NCI-H510A (cell line): ENCODE measurements around the gene LAMA5.

Experiments
- DNase-seq: peaks from one replicate; lab custom pipeline; 2025; lab: John Stamatoyannopoulos, UW

LAMA5 gene

DNA sequence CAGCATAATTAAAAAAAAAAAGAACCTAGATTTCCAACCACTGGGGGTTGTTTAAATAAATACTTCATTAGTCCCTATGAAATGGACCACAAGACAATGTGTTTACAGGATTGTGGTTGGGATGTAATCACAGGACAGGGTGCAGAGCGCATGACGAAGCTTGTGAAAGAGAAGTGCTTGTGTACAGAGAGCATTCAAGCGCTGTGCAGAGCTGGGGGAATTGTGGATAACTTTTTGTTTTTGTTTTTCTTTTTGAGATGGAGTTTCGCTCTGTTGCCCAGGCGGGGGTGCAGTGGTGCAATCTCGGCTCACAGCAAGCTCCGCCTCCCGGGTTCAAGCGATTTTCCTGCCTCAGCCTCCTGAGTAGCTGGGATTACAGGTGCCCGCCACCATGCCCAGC lies 22.3 kb downstream of the LAMA5 start:
- DNase-seq = no peak

DNA sequence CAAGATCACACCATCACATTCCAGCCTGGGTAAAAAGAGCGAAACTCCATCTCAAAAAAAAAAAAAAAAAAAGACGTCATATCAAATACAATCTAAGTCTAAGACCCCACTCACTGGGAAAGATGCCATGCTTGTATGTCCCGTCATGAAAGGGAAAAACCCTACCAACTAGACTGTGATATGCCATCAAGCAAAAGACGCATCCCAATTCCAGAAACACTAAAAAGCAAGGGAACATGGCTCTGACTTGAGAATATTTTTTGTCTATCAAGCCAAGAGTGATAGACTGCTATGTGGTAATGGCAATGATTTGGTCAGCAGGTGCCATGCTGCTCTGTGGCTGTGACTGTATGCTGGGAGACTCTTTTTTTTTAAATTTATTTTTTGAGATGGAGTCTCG lies 23.0 kb downstream of the LAMA5 start:
- DNase-seq = no peak

DNA sequence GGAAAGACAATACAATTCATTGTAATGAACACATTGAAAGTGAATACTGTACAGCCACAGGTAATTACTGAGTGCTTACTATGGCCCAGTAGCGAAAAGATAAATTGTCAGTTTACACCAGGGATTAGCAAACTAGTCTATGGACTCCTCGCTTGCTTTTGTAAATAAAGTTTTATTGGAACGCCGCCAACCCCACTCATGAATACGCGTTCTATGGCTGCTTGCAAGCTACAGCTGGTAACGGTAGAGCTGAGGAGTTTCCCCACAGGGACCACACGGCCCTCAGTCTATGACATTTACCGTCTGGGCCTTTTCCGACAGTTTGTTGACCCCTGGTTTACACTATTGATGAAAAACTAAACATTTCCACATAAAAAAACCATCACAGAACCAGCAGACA lies 24.2 kb downstream of the LAMA5 start:
- DNase-seq = peak; percentile 15

DNA sequence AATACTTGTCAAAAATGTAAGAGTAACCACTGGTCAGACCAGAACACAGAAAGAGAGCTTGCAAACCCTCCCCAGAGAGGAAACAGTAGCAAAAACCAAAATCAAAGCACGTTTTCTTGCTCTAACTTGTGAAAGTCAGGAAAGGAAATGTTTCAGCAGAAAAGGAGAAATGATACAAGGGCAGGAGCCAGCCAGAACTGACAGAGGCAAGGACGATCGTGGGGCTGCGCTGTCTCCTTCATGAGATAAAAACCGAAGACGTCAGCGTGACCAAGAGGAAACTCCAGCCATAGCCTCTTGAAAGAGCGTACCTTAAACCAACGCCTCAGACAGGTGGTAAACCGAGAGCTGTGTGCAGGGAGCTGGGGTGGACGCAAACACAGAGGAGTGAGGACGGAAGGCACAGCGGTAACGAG lies 27.5 kb downstream of the LAMA5 start:
- no peak for DNase-seq

DNA sequence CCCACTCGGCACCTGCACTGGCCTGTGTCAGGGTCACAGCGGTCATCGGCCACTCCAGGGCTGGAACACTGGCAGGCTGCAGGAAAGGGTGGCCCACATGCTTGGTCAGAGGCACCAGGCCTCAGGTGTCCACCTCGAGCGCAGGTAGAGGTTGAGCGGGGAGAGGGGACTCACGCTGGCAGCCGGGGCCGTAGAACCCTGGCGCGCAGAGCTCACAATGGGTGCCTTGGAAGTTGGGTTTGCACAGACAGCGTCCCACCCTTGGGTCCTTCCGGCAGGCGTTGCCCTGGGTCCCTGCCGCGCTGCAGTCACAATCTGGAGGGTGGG lies 28.9 kb downstream of the LAMA5 start:
- DNase-seq = no peak

DNA sequence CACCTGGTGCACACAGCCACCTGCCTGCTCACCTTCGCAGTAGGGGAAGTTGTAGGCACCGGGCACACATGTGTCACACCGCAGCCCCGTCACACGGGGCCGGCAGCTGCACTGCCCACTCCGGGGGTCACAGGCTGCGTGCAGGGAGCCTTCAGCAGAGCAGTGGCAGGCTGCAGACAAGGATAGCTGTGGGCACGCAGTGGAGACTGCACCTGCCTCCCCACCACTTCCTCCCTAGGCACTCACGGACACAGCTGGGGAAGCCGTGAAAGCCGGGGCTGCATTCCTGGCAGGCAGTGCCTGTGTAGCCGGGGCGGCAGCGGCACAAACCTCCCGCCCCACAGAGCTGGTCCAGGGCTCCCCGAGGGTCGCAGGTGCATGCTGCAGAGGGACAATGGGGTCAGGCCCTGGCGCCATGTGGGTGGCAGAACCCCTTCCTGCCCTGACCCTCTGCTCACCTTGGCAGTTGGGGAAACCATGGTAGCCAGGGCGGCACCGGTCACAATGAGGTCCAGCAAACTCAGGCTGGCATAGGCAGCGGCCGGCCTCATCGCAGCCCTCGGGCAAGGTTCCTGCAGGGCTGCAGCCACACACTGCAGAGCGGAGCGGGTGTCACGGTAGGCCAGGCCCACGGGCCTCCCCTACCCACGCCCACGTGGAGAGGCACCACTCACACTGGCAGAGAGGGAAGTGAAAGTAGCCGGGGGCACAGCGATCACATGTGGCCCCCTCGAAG lies 29.4 kb downstream of the LAMA5 start:
- DNase-seq = no peak

DNA sequence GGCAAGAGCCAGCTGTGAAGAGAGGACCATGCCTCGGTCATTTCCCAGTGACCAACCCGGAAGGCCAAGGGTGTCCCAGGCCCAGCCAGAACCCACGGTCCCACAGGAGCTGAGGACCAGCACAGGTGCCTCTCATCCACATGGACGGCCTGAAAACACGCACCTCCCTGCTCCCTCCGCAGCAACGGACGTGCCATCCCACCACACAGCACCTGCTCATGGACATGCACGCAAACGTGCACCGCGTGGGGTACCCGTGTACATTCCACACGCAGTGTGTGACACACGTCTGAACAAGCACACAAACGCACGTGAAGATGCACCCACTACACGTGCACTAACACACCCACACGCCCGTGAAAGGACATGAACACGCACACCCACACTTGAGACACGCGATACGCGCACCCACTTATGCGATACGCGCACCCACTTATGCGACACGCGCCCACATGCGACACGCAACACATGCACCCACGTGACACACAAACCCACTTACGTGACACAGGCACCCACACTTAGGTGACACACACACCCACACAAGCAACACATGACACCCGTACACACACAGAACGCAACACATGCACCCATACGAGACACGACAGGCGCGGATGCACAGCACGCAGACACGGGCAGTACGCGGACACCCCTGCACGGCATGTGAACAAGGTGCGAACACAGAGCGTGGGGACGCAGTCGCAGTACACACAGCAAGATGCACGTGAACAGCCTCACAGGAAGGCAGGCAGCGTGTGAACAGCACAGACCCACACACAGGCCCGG lies 30.1 kb downstream of the LAMA5 start:
- no peak for DNase-seq

DNA sequence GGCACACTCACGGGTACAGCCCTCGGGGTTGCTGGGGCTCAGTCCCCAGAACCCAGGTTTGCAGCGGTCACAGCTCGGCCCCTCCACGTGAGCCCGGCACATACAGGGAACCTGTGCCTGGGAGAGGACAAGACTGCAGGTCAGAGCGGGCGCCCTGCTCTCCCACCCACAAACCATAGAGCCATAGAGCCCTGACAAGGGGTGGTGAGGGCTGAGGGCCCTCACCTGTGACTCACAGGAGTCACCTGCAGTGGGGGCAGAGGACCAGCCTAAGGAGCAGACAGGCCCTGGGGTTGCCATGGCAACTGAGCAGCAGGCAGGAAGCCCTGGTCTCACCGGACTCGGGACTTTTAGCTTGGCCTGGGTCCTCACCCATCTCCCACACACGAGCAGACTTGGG lies 30.8 kb downstream of the LAMA5 start:
- DNase-seq = no peak

DNA sequence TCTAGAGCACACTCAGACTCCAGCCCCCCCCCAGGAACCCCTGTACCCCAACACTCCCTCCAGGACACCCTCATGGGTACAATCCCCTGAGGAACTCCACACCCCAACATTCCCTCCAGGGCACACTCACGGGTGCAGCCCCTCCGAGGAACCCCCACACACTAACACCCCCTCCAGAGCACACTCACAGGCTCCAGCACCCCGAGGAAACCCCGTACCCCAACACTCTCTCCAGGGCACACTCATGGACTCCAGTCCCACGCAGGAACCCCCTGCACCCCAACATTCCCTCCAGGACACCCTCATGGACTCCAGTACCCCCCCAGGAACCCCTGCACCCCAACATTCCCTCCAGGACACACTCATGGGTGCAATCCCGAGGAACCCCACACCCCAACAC lies 31.6 kb downstream of the LAMA5 start:
- DNase-seq = no peak

DNA sequence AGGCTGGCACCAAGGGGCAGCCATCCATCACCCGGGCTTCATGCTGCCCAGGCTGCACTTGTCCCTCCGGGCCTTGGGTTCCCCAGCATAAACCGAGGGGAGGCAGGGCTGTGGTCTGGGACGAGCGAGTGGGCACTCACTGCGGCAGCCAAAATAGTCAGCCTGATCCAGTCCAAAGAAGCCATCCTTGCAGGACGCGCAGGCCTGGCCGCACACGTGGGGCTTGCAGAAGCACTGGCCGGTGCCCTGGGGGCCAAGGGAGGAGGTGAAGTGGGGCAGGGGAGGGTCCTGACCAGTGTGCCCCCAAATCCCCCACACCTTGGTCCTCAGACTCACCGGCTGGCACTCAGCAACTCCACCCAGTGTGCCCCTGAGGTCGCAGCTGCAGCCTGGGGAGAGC lies 32.2 kb downstream of the LAMA5 start:
- no peak for DNase-seq

DNA sequence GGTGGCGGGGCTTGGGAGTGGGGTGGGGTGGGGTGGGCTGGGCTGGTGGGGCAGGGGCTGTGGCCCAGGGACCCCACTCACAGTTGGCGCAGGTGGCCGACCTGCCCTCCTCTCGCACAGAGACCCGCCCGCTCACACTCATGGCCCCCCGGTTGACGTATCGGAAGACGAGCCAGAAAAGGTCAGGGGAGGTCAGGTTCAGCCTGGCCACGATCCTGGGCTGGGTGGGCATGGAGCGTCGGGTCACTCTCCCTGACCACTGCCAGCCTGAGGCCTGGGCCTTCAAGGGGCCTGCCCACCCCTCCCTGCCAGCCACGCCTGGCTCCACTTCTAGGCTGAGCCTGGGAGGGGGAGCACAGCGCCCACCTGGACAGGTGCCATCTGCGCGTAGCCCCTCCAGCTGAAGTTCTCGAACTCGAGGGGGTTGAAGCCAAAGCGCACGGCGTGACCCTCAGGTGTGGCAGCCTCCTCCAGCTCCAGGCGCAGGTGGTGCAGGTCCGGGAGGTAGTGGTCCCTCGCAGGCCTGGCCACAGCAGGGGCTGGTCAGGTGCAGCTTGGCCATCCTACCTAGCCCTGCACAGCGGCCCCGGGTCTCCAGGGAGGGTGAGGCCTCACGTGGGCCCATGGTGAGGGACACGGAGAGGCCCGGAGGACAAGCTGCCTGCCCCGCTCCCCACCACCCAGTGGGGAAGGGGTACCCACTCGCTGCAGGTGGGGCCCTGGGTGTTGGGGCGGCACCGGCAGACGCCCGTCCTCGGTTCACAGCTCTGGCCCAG lies 33.1 kb downstream of the LAMA5 start:
- DNase-seq = no peak

DNA sequence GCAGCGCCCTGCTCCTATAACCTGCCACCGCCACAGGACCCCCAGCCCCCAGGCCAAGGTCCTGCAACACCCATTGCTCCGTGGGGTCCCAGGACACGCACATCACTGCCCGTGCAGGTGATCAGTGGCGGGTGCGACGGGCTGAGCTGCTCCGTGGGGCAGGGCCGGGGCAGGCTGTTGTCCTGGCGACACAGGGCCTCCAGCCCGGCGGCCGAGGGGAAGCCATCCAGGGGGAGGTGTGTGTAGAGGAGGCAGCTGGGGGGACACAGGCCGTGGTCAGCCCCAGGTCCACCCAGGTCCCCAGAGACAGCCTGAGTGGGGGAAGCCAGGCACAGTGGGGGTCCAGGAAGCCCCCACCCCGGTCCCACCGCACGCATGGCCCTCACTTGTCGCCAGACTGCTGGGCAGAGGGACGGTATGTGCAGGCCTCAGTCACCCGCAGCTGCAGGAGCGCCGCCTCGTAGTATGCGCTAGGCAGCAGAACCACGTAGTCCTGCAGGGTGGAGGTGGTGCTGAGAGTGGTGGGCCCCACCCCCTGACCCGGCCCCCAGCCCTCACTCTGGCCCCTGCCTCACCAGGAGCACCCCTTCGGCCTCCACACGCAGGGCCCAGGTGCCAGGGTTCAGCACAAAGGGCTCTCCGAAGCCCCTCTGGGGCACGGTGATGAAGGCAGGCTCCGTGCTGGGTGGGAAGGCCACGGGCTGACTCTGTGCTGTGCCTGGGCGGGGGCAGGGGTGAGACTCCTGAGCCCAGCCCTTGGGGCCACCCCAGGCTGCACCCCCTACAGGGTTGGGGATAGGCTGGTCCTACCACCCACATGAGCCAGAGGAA lies 33.9 kb downstream of the LAMA5 start:
- no peak for DNase-seq

DNA sequence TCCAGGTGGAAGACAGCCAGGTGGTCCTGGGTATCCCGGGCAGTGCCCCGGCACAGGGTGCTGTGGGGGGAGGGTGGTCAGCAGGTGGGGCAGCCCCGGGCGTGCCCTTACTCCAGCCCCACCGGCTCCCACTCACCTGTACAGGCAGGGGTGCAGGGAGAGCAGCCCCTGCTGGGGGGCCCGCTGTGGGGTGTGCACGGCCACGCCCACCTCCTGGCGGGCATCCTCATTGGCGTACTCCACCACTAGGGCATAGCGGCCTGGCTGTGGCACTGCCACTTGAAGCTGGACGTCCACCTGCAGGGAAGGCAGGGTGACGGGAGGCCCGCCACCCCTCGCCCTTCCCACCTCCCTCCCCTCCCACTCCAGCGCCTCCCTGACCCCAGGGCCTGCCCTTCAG lies 34.7 kb downstream of the LAMA5 start:
- no peak for DNase-seq

DNA sequence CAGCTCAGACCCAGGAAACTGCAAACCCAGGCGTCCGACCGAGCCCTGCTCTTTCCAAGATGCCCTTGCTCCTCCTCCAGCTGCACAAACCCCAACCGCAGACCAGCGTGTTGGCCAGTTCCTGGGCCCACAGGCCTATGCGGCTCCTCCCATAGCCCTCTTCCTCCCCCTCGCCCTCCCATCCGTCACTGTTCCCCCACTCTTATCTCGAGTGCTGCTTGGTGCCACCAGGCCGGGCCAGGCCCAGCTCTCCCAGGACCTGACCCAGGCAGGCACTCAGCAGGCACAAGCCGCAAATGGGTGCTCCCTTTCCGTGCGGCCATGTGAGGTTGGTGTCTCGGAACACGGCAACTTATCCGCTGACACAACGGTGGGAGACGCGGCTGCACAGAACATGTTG lies 35.8 kb downstream of the LAMA5 start:
- DNase-seq = no peak

DNA sequence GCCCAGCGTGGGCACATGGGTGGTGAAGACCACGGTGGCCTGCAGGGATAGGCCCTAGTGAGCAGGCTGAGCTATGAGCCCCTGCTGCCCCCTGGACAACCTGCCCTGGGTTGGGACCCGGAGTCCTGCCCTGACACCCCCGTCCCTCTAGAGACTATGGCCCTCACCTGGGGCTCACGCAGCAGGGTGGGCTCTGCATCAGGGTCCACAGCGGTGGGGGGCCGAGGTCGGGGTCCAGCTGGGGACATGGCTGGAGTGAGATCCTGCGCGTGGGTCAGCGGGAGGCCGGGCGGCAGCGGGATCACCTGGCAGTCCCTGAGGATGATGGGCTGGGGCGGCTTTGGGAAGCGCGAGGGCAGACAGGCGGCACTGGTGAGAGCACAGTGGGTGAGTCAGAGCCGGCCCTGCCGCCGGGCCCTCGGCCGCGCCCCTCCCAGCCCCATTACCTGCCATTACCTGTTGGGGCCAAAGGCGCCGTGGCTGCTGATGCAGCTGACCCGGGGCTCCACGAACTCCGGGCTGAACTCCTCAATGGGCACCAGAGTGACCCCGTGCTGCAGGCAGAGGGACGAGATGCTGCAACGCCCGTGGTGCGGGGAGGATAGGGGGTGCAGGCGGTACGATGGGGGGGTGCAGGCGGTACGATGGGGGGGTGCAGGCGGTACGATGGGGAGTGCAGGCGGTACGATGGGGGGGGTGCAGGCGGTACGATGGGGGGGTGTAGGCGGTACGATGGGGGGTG lies 36.4 kb downstream of the LAMA5 start:
- no peak for DNase-seq

DNA sequence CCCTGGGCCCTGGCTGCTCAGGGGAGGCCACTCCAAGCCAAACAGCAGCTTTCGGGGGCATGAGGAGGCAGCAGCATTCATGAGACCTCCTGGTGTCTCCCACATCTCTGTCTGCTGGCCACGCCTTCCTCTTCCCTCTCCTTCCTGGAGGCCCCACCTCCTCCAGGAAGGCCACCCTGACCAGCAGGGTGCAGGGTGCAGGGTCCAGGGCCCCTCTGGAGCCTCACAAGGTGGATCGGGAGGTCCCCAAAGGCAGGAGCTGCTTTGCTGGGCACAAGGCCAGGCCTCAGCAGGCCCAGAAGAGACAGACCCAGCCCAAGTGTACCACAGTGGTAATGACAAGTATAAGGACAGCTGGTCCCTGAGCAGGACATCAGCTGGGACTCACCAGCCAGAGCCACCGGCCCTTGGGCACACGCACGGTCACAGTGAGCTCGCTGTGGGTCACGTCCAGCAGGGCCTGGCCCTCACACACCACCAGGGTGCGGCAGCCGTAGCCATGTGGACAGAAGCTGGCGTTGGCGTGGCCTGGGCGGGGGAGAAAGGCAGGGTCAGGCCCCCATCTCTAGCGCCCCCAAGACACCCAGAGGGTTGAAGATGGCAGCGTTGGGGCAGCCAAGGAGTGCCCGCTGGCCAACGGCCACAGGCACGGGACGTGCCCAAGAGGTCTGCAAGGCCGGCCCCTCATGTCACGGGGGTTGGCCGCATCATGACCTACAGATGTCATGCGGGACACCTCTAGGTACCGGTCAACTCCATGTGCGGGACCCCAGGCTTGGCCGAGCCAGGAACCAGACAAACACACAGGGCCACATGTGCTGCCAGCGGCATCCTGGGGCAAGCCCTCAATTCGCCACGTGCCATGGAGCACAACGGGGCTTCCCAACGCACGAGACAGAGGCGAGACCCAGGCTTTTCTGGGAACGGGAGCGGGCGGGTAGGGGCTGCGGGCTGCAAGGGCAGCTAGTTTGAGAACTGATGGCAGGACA lies 37.4 kb downstream of the LAMA5 start:
- DNase-seq = no peak

DNA sequence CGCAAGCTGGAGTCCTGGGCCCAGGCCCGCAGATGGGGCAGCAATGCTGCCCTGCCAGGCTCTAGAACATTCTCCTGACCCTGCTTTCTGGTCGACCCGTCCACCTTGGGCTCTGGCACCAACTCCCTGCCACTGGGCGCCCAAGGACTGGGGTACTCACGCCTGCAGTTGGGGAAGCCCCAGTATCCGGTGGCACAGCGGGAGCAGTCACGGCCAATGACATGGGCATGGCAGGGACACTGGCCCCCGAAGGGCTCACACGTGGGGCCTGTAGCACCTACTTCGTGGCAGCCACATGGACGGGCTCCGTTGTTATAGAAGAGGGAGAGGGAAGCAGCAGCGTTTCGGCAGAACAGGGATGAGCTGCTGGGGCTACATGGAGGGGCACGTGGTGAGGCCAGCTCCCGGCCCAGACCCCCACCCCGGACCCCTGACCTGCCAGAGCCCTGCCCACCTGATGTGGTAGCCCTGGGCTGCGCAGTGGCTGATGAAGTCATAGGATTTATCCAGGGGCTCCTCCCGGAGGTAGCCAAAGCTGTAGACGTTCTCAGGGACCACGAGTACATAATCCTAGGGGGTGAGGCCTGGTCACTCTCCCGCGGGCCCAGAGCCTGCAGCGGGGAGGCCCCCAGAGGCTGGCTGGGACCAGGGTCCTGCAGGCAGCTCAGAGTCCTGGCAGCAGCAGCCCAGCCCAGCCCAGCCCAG lies 38.3 kb downstream of the LAMA5 start:
- DNase-seq = no peak

DNA sequence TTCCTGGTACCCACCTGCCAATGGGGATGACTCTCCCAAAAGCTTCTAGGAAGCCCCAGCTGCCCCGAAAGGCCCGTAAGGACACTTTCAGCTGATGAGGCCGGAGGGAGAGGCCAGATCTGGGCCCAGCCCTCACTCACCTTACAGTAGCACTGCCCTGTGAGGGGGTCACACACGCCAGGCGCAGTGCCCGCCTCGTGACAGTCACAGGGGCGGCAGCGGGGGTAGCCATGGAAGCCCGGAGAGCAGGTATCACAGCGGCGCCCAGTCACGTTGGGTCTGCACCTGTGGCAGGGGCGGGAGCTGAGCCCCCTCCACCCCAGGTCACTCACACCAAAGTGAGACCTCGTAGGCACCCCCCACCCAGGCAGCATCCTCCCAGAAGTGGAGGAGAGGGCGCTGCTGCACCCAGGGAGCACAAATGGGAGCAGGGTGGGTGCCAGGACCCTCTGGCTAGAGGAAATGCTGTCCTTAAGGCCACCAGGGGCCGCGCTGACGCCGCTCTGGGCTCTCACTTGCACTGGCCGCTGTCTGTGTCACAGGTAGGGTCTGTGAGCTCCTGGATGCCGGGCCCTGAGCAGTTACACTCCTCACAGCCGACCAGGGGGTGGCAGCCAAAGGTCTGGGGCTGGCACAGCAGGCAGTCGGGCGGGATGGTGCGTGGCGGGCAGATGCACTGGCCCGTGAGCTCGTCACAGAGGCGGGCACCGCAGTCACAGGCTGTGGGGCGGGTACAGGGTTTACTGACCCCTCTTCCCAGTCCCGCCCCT lies 39.2 kb downstream of the LAMA5 start:
- no peak for DNase-seq
